ENCODE results near the gene NIP7. TPM values are rescaled to one million over a fixed set of nuclear protein-coding genes. Genes with fewer than 3 reads are reported as not detected.
"Not testable (repeated sequence)": the region's sequence is repeated elsewhere in the genome, so short reads cannot be mapped to it uniquely, and the experiment has no call there.

The NIP7 gene
- total RNA-seq, 2 donors from 2014 or later: 5.9 to 6.6 TPM

- no peaks in the 10 kb centered on the region for H3K9me3 ChIP-seq
- no peaks in the 10 kb centered on the region for H3K4me1 ChIP-seq
- peaks cover 8% of the 10 kb centered on the region for H3K36me3 ChIP-seq
- H3K27me3 ChIP-seq: no peaks in the 10 kb centered on the region
- no peak for DNase-seq (ENCODE audit: low spot score)
- H3K4me3 ChIP-seq: no peak overlapping the region
- no peak overlapping the region for H3K27ac ChIP-seq
- no peak for TF ChIP-seq CTCF (IDR thresholded peaks at IDR 0.05)
These were observed 11.1 kb downstream of the NIP7 start for GRCh38 chr16:69350536-69351133.

GRCh38 chr16:69351309-69352027 is 11.9 kb downstream of the NIP7 start, which contains the start of gene TMED6:
Gene TMED6, minus strand, starts transcription at chr16:69351786. Its CDS starts 33 bp downstream, at chr16:69351753.
- no peak for DNase-seq (ENCODE audit: low spot score)
- Histone ChIP-seq H3K4me1 (no peaks in the 10 kb centered on the region), H3K4me3 (no peak within 1 kb of the TSS), H3K36me3 (peaks cover 16% of the 10 kb centered on the region), H3K27me3 (no peaks in the 10 kb centered on the region), H3K27ac (no peak within 1 kb of the TSS), H3K9me3 (no peaks in the 10 kb centered on the region)
- no peak for TF ChIP-seq CTCF (IDR thresholded peaks at IDR 0.05)

GRCh38 chr16:69360070-69360469 is 20.5 kb downstream of the NIP7 start:
- not testable (repeated sequence) for H3K4me1 ChIP-seq; H3K4me3 ChIP-seq; H3K27me3 ChIP-seq; H3K27ac ChIP-seq; H3K9me3 ChIP-seq; DNase-seq (ENCODE audit: low spot score)
- H3K36me3 ChIP-seq: peaks cover 46% of the 10 kb centered on the region

GRCh38 chr16:69363281-69363717 is 23.7 kb downstream of the NIP7 start:
- DNase-seq (ENCODE audit: low spot score): no peak
- Histone ChIP-seq H3K27me3 (no peaks in the 10 kb centered on the region), H3K4me1 (no peaks in the 10 kb centered on the region), H3K4me3 (no peak overlapping the region), H3K9me3 (no peaks in the 10 kb centered on the region), H3K27ac (no peak overlapping the region), H3K36me3 (peaks cover 64% of the 10 kb centered on the region)
- no peak for TF ChIP-seq CTCF (IDR thresholded peaks at IDR 0.05)

GRCh38 chr16:69364088-69364487 is 24.5 kb downstream of the NIP7 start:
- Histone ChIP-seq H3K4me1 (no peaks in the 10 kb centered on the region), H3K9me3 (no peaks in the 10 kb centered on the region), H3K36me3 (peaks cover 72% of the 10 kb centered on the region), H3K27me3 (no peaks in the 10 kb centered on the region), H3K27ac (no peak overlapping the region), H3K4me3 (no peak overlapping the region)
- no peak for TF ChIP-seq CTCF (IDR thresholded peaks at IDR 0.05)
- DNase-seq (ENCODE audit: low spot score): no peak

- Histone ChIP-seq H3K36me3 (peaks cover 75% of the 10 kb centered on the region), H3K27ac (no peak overlapping the region), H3K4me3 (no peak overlapping the region), H3K27me3 (no peaks in the 10 kb centered on the region), H3K4me1 (no peaks in the 10 kb centered on the region), H3K9me3 (no peaks in the 10 kb centered on the region)
- no peak for TF ChIP-seq CTCF (IDR thresholded peaks at IDR 0.05)
- no peak for DNase-seq (ENCODE audit: low spot score)
These were observed 26.3 kb downstream of the NIP7 start for GRCh38 chr16:69365901-69366300.
